Activated T-cell treated with anti-CD3 and anti-CD28 coated beads for 4 hours (primary cell): ENCODE results near the gene MYL6.
A peak's percentile ranks its signal among the peaks of the same experiment; 100 is the strongest.
"Not testable (repeated sequence)": the region's sequence is repeated elsewhere in the genome, so short reads cannot be mapped to it uniquely, and the experiment has no call there.

ENCODE experiments used
- DNase-seq: peaks from one replicate; pipeline ENCODE4 v3.0.0-alpha.2; 2020

The MYL6 gene

DNA sequence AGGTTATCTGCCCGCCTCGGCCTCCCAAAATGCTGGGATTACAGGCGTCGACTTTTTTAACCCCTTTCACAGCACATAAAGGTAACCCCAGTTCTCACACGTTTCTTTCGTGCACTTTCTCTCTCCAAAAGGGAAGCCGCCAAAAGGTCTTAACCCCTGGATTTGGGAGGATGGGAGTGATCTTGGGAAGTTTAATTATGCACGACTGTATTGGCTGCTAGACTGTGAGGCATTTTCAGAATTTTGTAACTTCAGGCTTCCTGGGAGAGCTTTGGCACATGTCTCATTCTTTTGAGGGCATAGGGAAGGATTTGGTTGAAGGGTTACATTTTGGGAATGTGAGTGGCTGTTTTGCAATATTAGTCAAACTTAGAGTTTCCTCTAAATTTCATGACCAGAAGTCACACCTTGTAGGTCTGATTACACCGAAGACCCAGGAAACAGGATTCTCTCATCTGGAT, 32.6 kb downstream of the MYL6 start:
- DNase-seq = no peak

DNA sequence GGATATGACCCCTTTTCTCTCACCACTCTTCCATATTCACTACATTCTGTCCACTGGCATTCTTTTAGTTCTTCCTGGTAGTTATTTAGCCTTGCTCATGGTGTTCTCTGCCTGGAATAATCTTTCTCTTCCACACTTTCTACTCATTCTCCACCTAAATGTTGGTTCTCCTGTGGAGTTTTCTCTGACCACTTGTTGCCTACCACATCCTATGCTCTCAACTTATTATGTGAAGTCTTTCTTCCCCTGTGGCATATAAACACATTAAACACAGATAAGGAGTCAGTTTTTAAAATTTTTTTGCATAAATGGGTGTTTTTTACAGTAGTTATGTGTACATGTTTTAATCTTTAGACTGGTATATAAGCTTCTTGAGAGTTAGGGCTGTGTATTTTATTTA, 34.4 kb downstream of the MYL6 start:
- DNase-seq = no peak

DNA sequence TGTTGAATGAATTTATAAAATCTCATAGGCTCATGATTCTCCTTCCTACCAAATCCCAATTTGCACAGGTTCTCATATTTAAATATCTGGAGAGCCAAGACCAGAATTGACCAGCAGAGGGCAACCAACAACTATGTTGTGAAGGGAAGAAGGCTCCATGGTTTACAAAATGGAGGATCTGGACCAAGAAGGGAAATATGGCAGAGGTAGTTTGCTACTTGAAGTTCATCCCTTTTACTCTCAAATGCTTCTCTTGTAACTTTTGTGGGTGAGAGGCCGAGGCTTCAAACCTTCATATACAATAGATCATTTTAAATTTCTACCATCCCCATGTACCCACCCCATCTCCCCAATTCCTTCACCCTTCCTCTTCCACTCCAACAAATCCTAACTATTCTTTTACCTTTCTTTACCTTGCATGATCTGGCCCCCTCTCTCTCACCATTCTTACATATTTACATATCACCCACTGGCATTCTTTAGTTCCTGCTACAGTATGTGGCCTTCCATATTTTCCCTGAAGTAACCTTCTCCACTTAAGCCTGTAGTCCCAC, 34.9 kb downstream of the MYL6 start:
- peak; percentile 73 for DNase-seq

DNA sequence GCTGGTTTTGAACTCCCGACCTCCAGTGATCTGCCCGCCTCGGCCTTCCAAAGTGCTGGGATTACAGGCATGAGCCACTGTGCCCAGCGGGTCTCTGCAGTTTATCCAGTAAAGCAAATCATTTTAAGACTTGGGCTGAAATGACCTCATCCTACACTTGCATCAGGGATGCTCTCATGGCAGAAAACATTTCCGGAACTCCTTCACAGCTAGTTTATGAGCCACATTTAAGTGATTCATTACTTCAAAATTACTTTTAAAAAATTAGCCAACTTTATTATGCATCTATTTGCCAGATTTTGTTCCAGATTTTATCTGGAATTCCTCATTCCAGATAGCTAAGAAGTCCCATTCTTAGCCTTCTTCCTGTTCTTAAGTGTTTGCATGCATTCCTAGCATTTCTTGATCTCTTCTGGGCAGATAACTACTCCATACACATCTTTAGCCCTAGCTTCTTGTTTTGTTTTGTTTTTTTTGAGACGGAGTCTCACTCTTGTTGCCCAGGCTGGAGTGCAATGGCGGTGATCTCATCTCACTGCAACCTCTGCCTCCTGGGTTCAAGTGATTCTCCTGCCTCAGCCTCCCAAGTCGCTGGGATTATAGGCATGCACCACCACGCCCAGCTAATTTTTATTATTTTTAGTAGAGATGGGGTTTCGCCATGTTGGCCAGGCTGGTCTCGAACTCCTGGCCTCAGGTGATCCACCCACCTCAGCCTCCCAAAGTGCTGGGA, 38.8 kb downstream of the MYL6 start:
- not testable (repeated sequence) for DNase-seq

DNA sequence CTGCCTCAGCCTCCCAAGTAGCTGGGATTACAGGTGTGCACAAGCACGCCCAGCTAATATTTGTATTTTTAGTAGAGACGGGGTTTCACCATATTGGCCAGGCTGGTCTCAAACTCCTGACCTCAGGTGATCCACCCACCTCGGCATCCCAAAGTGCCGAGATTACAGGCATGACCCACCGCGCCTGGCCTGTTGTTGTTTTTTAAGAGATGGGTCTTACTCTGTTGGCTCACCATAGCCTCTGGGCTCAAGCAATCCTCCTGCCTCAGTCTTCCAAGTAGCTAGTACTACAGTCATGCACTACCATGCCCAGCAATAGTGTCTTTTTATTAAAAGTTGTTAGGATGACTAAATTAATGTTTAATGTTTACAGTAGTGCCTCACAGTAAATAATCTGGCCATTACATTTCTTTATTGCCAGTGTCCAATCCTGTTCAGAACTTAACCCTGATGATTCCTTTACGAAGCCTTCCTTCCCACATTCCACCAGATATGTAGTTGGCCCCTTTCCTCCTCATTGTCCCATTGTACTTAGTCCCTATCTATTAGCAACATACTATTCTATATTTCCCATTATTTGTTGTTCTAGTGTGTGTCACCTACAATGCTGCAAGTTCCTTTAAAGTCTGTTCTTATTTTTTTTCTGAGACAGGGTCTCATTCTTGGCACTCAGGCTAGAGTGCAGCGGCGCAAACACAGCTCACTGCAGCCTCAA, 39.9 kb downstream of the MYL6 start:
- no peak for DNase-seq

DNA sequence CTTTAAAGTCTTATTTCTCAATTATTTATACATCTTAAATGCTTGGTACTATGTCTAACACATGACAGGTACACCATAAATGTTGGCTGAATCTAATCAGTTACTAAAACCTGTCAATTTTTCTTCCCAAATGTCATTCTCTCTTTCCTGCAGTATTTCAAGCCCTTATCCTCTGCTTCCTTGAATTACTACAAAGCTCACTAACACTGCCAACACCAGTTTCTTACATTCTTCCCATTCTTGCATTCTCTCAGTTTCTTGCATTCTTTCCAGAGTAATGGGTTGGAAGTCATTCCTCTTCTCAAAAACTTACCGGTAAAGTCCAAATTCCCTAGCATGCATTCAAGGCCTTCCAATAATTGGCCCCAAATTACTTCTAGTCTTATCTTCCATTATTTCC, 40.7 kb downstream of the MYL6 start:
- DNase-seq = no peak

GRCh38 chr12:56202366-56202765, 44.2 kb downstream of the MYL6 start:
- DNase-seq = no peak

- no peak for DNase-seq
Measured at GRCh38 chr12:56202838-56203237, 44.7 kb downstream of the MYL6 start.

- DNase-seq = no peak
Measured at GRCh38 chr12:56204275-56204674, 46.1 kb downstream of the MYL6 start.

- DNase-seq = no peak
Measured at GRCh38 chr12:56205445-56205844, 47.3 kb downstream of the MYL6 start.

DNA sequence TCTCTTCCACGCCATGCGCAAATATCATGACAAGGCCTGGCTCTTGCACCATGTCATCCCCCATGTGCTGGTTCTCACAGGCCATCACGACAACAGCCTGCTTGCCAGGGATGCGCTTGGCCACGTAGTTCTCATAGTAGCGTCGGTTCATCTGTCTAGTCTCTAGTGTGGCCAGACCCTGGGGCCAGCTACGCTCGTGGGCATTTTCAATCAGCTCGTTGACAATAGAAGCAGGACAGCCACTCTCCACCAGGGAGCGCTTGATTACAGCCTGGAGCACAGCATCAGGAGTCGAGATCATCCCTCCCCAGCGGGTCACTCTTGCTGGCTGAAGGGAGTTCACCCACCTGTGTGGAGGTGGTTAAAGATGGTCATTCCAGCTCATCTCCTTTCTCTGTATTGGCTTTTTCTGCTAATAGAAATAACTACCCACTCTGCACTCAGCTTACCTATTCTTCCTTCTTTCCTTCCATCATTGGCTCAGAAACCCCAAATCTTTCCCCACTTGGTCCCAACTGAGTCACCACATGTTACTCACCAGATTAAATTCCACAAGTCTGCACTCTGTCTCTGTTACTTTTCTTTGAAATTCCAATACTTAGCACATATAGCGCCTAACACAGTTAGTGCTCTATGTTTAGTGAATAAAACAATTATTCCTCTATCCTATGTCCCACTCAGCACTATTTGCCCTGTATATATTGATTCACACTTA, 48.5 kb downstream of the MYL6 start:
- DNase-seq = peak; percentile 6

DNA sequence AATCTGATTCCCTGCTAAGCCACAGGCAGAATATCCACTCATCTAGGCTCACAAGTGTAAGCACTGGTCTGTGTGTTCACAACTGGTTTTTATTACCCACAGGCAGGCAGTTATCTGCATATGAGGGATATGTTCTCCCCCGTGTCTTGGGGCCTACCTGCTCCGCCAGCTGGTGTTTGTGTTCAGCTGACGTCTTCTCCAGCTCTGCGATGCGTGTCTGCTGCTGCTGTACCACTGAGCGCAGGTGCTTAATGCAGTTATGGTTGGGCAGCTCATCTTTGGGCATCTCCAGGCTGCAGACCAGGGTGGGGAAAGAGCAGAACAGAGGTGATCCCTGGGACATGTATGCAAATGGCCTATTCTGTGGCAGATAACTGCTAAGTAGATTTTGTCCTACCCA, 49.8 kb downstream of the MYL6 start:
- no peak for DNase-seq
